Measurements from ENCODE around the gene PNRC2.
A peak's percentile ranks its signal among the peaks of the same experiment; 100 is the strongest.

The PNRC2 gene

GRCh38 chr1:23964790-23965740 lies 5.4 kb downstream of the PNRC2 start:
- H3K4me3 ChIP-seq (ENCODE audit: low read depth, low read length): no peak overlapping the region
- no peak for TF ChIP-seq CTCF (IDR thresholded peaks at IDR 0.05; ENCODE audit: low read depth, low read length)

- no peak overlapping the region for H3K4me3 ChIP-seq (ENCODE audit: low read depth, low read length)
- TF ChIP-seq CTCF (IDR thresholded peaks at IDR 0.05; ENCODE audit: low read depth, low read length): no peak
Measured at GRCh38 chr1:23966973-23967493, 7.4 kb downstream of the PNRC2 start.

GRCh38 chr1:23967871-23968270 lies 8.2 kb downstream of the PNRC2 start:
- no peak for TF ChIP-seq CTCF (IDR thresholded peaks at IDR 0.05; ENCODE audit: low read depth, low read length)
- no peak overlapping the region for H3K4me3 ChIP-seq (ENCODE audit: low read depth, low read length)

- no peak for TF ChIP-seq CTCF (IDR thresholded peaks at IDR 0.05; ENCODE audit: low read depth, low read length)
- no peak overlapping the region for H3K4me3 ChIP-seq (ENCODE audit: low read depth, low read length)
Measured at GRCh38 chr1:23977187-23977853, 17.7 kb downstream of the PNRC2 start.

- peak overlapping the region; percentile 8; the same call in 1 of the 2 replicates for H3K4me3 ChIP-seq (ENCODE audit: low read depth, low read length)
- no peak for TF ChIP-seq CTCF (IDR thresholded peaks at IDR 0.05; ENCODE audit: low read depth, low read length)
Measured at GRCh38 chr1:23977854-23978191, 18.2 kb downstream of the PNRC2 start.

GRCh38 chr1:23978805-23979204 lies 19.2 kb downstream of the PNRC2 start:
- TF ChIP-seq CTCF (IDR thresholded peaks at IDR 0.05; ENCODE audit: low read depth, low read length): no peak
- H3K4me3 ChIP-seq (ENCODE audit: low read depth, low read length): peak overlapping the region; percentile 95

Measured in WI38 (cell line).